ENCODE data around the gene TEX52. TPM values are rescaled to one million over a fixed set of nuclear protein-coding genes. Genes with fewer than 3 reads are reported as not detected.

TEX52 gene
- total RNA-seq, 2 experiments from 2014 or later, result 0.19 TPM; not detected in 1

- no peaks in the 10 kb centered on the region for H3K9me3 Mint-ChIP-seq
- no peak overlapping the region for H3K27ac Mint-ChIP-seq
- no peak for DNase-seq
- POLR2A ChIA-PET, result no interaction called here
- no peaks in the 10 kb centered on the region for H3K4me1 Mint-ChIP-seq (ENCODE audit: low read depth)
- peaks cover 17% of the 10 kb centered on the region for H3K36me3 Mint-ChIP-seq
- intact Hi-C loops (cut with micrococcal nuclease), result loop anchor here (5.0 kb wide), 1 partner anchor 188 kb away; no protein-coding TSS in a partner anchor
- no peak overlapping the region for H3K4me3 Mint-ChIP-seq
- CTCF ChIA-PET, result interaction anchor here (0.5 to 3.9 kb wide), 8 partner anchors 8 to 451 kb away, joined by 3 to 20 read pairs (median 4); partner anchors contain the start of gene TULP3
- no peaks in the 10 kb centered on the region for H3K27me3 Mint-ChIP-seq
Measured at GRCh38 chr12:2844786-2845185, 12.1 kb downstream of the TEX52 start.

DNA sequence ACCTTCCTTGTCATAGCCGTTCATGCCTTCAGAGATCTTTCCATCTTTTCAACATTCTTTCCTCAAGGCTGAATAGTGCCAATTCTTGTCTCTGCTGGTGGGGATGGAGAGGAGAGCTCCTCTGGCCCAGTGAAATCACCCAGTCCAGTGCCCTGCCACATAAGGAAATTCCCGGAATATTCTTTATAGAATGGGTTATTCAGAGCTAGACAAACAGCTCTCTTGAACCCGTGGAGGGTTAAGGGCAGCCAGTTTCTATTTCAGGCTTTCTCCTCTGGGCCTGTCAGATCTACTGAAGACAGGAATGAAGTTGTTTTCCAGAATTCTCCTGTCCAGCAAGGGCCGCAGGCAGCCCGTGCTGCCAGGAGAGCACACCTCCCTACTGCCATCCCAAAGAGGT is 13.9 kb downstream of the TEX52 start:
- H3K36me3 Mint-ChIP-seq, result peaks cover 23% of the 10 kb centered on the region

GRCh38 chr12:2841056-2841650 is 15.7 kb downstream of the TEX52 start:
- Mint-ChIP-seq H3K4me3 (no peak overlapping the region), H3K9me3 (no peaks in the 10 kb centered on the region), H3K27ac (no peak overlapping the region), H3K27me3 (no peaks in the 10 kb centered on the region), H3K4me1 (ENCODE audit: low read depth) (no peaks in the 10 kb centered on the region), H3K36me3 (peaks cover 23% of the 10 kb centered on the region)
- ChIA-PET CTCF (no interaction called here), POLR2A (no interaction called here)
- intact Hi-C loops (cut with micrococcal nuclease), result no loop called here
- no peak for DNase-seq

More for the DNA sequence above, 13.9 kb downstream of the TEX52 start:
- ChIA-PET POLR2A (no interaction called here), CTCF (interaction anchor here (1.3 kb wide), 1 partner anchor 11 kb away, joined by 5 read pairs; no protein-coding TSS in a partner anchor)
- Mint-ChIP-seq H3K27me3 (no peaks in the 10 kb centered on the region), H3K27ac (no peak overlapping the region), H3K4me1 (ENCODE audit: low read depth) (no peaks in the 10 kb centered on the region), H3K4me3 (no peak overlapping the region), H3K9me3 (no peaks in the 10 kb centered on the region)
- no peak for DNase-seq
- intact Hi-C loops (cut with micrococcal nuclease), result no loop called here

GRCh38 chr12:2836574-2836973 is 20.3 kb downstream of the TEX52 start:
- DNase-seq, result no peak
- Mint-ChIP-seq H3K9me3 (no peaks in the 10 kb centered on the region), H3K36me3 (peaks cover 17% of the 10 kb centered on the region), H3K27ac (no peak overlapping the region), H3K4me1 (ENCODE audit: low read depth) (peaks cover 6% of the 10 kb centered on the region), H3K27me3 (no peaks in the 10 kb centered on the region), H3K4me3 (no peak overlapping the region)
- ChIA-PET POLR2A (no interaction called here), CTCF (no interaction called here)
- intact Hi-C loops (cut with micrococcal nuclease), result no loop called here

- Mint-ChIP-seq H3K4me1 (ENCODE audit: low read depth) (peaks cover 6% of the 10 kb centered on the region), H3K4me3 (no peak overlapping the region), H3K27ac (no peak overlapping the region), H3K27me3 (no peaks in the 10 kb centered on the region), H3K9me3 (no peaks in the 10 kb centered on the region), H3K36me3 (peaks cover 21% of the 10 kb centered on the region)
- ChIA-PET CTCF (no interaction called here), POLR2A (no interaction called here)
- DNase-seq, result no peak
- intact Hi-C loops (cut with micrococcal nuclease), result no loop called here
Measured at GRCh38 chr12:2835691-2836403, 21.0 kb downstream of the TEX52 start.

DNA sequence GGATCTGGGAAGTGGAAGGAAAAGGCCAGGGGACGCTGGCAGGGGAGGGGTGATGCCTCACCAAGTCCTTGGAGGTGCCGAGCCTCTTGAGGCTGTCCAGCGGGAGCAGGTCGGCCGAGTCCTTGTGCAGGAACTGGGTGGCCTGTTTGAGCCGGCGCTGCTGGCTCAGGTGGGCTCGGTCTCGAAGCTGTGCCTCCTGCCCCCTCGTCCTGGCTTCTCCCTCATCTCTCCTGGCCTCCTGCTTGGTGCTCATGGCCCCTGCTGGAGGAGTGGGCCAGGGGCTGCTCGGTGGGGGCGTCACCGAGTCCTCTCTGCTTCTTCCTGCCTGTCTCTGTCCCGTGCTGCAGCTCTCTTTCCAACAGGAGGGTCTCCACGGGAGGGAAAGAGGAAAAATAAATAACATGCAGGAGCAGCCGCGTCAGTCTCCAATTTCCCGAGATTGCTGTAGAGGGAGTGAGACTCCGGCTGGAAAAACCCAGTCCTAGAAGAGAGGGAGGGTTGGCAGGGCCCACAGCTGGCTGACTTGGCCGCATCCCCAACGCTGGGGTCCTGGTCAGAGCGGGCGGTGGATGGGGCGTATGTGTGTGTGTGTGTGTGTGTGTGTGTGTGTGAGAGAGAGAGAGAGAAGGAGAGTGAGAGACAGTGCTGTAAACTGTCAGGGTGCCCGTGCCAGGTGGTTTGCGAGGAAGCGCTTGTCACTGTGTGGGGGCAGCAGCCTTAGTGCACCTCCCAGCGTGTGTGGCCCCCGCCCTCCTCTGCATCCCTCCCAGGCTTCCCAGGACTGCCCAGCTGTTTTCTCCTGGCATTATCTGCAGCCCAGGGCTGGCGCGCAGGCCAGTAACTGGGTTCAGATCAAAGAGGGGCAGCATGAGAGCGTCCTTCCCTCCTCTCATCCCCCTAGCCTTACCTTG is 22.0 kb downstream of the TEX52 start, which contains the start of gene NRIP2:
NRIP2 (minus strand) TSS at position 455 of the 911 bp plus-strand sequence; CDS start at position 403, 52 bp downstream.
- H3K27ac Mint-ChIP-seq, result no peak within 1 kb of the TSS
- H3K4me3 Mint-ChIP-seq, result no peak within 1 kb of the TSS
- CTCF ChIA-PET, result no interaction called here
- no peaks in the 10 kb centered on the region for H3K27me3 Mint-ChIP-seq
- no peaks in the 10 kb centered on the region for H3K9me3 Mint-ChIP-seq
- no peak for DNase-seq
- intact Hi-C loops (cut with micrococcal nuclease), result no loop called here
- peaks cover 6% of the 10 kb centered on the region for H3K4me1 Mint-ChIP-seq (ENCODE audit: low read depth)
- peaks cover 20% of the 10 kb centered on the region for H3K36me3 Mint-ChIP-seq
- POLR2A ChIA-PET, result no interaction called here

GRCh38 chr12:2833810-2834209 is 23.0 kb downstream of the TEX52 start:
- Mint-ChIP-seq H3K36me3 (peaks cover 16% of the 10 kb centered on the region), H3K27me3 (no peaks in the 10 kb centered on the region), H3K4me1 (ENCODE audit: low read depth) (peaks cover 6% of the 10 kb centered on the region), H3K4me3 (no peak overlapping the region), H3K9me3 (no peaks in the 10 kb centered on the region), H3K27ac (no peak overlapping the region)
- CTCF ChIA-PET, result no interaction called here
- POLR2A ChIA-PET, result no interaction called here
- intact Hi-C loops (cut with micrococcal nuclease), result no loop called here
- no peak for DNase-seq

DNA sequence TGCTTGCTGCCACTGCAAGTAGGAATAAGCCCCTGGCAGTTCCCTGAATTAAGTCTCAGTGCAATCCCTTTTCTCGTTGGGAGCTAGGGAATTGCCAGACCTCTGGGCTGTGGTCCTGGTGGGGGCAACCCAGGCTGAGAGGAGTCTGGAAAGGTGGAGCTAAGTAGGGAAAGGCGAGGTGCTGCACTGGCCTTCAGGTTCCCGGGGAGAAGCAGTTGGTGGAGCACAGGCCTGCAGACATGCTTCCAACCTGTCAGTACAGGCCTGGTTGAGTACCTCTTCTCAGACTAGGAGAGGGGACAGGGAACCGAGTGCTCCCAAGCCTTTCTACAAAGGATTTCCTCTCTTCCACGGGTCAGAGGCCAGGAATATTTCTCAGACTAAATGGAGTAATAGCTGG is 23.5 kb downstream of the TEX52 start:
- intact Hi-C loops (cut with micrococcal nuclease), result no loop called here
- H3K27me3 Mint-ChIP-seq, result no peaks in the 10 kb centered on the region
- peaks cover 6% of the 10 kb centered on the region for H3K4me1 Mint-ChIP-seq (ENCODE audit: low read depth)
- H3K4me3 Mint-ChIP-seq, result no peak overlapping the region
- ChIA-PET CTCF (interaction anchor here (1.2 kb wide), 1 partner anchor 20 kb away, joined by 3 read pairs; no protein-coding TSS in a partner anchor), POLR2A (no interaction called here)
- H3K36me3 Mint-ChIP-seq, result peaks cover 19% of the 10 kb centered on the region
- H3K9me3 Mint-ChIP-seq, result no peaks in the 10 kb centered on the region
- no peak overlapping the region for H3K27ac Mint-ChIP-seq
- no peak for DNase-seq

DNA sequence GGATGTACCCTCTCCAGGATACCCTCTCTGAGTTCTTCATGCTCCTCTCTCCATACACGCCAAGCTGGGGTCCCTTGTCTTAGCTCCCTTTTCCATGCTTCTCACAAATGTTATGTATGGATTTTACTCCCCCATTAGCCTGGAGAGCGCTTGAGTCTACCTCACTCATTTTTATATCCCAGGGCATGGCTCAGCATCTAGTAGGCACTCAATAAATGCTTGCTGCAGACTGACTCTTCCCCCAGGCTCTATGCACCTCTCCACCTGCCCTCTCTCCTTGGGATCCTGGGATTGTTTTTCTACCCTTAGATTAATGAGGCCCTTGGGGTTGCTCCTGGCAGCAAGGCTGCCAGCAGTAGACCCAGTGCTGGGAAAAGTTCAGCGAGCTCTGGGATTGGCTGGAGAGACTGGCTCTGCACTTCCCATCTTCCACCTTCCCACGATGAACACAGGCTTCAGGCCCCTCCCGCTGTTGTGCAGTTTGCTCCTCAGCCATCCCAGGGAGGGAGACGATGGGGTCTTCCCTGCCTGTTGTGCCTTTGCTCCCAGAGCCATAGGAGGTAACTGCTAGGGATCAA is 24.2 kb downstream of the TEX52 start:
- no peak overlapping the region for H3K27ac Mint-ChIP-seq

DNA sequence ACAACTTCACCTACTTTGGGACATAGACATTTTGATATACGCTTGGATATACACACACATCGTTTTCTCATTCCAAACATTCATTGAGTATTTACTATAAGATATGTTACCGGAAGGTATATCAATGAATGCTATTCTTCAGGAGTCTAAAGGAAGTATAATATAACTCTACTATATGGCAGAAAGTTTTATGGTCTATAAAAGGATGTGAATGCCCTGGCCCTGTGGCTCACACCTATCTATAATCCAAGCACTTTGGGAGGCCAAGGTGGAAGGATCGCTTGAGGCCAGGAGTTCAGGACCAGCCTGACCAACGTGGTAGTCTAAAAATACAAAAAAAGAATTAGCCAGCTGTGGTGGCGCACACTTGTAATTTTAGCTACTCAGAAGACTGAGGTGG is 27.6 kb downstream of the TEX52 start:
- POLR2A ChIA-PET, result no interaction called here

More for the DNA sequence above, 24.2 kb downstream of the TEX52 start:
- Mint-ChIP-seq H3K36me3 (peaks cover 23% of the 10 kb centered on the region), H3K9me3 (no peaks in the 10 kb centered on the region), H3K27me3 (no peaks in the 10 kb centered on the region), H3K4me1 (ENCODE audit: low read depth) (peaks cover 6% of the 10 kb centered on the region), H3K4me3 (no peak overlapping the region)
- DNase-seq, result no peak
- ChIA-PET POLR2A (no interaction called here), CTCF (interaction anchor here (1.2 kb wide), 1 partner anchor 21 kb away, joined by 3 read pairs; no protein-coding TSS in a partner anchor)
- intact Hi-C loops (cut with micrococcal nuclease), result no loop called here

DNA sequence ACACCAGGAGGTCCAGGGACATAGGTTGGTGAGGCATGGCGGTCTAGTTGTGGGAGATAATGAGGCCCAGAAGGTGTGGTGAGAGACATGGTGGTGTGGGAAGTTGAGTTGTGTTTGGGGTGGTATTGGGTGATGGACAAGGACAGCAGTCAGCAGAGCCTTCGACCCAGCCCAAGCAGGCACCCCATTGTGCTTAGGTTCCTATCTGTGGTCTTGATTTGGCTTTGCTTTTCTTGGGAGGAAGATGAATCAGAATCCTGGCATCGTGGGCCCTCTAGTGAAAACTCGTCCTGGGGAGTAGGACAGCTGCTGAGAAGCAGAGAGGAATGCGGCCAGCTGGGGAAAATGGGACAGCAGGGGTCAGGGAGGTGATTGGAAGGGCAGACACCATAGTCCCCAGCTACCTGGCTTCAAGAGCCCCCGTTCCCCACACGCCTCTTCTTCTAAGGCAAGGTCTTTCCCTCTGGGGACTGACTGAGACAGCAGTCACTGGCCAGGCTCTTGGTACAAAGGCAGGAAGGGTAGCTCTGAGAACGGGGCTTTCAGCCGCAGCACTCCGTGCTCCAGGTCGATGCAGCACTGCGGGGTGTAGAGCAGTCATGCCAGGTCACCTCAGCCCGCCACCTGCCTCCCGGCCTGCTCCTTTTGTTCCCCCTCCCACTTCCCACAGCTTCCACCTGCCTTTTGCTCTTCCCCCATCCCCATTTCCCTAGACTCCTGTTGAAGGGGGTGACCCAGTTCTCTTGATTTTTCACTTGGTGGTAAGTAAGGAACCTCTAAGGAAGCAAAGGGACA is 29.9 kb downstream of the TEX52 start:
- intact Hi-C loops (cut with micrococcal nuclease), result no loop called here

More for the DNA sequence above, 27.6 kb downstream of the TEX52 start:
- CTCF ChIA-PET, result no interaction called here
- intact Hi-C loops (cut with micrococcal nuclease), result no loop called here
- DNase-seq, result no peak
- Mint-ChIP-seq H3K4me1 (ENCODE audit: low read depth) (peaks cover 3% of the 10 kb centered on the region), H3K4me3 (no peak overlapping the region), H3K27me3 (no peaks in the 10 kb centered on the region), H3K9me3 (no peaks in the 10 kb centered on the region), H3K36me3 (peaks cover 32% of the 10 kb centered on the region), H3K27ac (no peak overlapping the region)

More for the DNA sequence above, 29.9 kb downstream of the TEX52 start:
- no peak overlapping the region for H3K27ac Mint-ChIP-seq
- peaks cover 53% of the 10 kb centered on the region for H3K36me3 Mint-ChIP-seq
- ChIA-PET CTCF (interaction anchor here (1.1 kb wide), 1 partner anchor 18 kb away, joined by 3 read pairs; no protein-coding TSS in a partner anchor), POLR2A (no interaction called here)
- DNase-seq, result no peak
- no peaks in the 10 kb centered on the region for H3K9me3 Mint-ChIP-seq
- no peaks in the 10 kb centered on the region for H3K27me3 Mint-ChIP-seq
- H3K4me3 Mint-ChIP-seq, result no peak overlapping the region
- H3K4me1 Mint-ChIP-seq (ENCODE audit: low read depth), result no peaks in the 10 kb centered on the region

All from activated CD4-positive, alpha-beta memory T cell treated with anti-CD3 and anti-CD28 coated beads for 36 hours (primary cell).